ENCODE measurements around the gene ZNF562. TPM values are rescaled to one million over a fixed set of nuclear protein-coding genes. Genes with fewer than 3 reads are reported as not detected.

The ZNF562 gene
- total RNA-seq, 1 experiment from 2014 or later: 29.5 TPM

DNA sequence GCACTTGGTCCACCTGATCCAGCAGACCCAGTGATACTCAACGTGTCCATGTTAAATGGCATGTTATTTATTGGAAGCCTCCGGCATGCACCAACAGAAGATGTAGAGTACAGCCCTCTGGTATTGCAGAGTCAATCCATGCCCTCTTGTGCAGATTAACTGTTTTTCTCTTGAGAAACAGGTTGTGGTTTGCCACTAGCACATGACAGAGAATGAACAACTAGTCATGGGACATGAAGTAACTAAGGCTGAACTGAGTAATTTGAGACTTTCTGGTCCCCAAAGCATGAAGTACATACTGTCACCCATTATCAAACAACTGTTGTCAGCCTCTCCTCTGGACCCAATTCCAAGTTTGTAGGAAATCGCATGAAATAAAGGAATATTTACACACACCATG, 3.2 kb downstream of the ZNF562 start:
- in situ Hi-C loops (cut with HindIII; ENCODE audit: low pct_unique_long_range_greater_than_20kb, low sequenced_read_pairs): no loop called here

DNA sequence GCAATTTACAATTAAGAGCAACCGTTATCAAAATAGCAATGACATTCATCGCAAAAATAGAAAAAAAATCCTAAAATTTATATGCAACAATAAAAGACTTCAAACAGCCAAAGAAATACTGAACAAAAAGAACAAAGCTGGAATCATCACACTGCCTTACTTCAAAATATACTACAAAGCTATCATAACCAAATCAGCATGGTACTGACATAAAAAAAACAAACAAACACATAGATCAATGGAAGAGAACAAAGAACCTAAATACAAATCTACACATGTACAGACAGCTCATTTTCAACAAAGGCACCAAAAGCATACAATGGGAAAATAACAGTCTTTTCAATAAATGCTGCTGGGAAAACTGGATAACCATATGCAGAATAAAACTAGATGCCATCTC, 6.4 kb downstream of the ZNF562 start:
- TF ChIP-seq, protein P1, sequence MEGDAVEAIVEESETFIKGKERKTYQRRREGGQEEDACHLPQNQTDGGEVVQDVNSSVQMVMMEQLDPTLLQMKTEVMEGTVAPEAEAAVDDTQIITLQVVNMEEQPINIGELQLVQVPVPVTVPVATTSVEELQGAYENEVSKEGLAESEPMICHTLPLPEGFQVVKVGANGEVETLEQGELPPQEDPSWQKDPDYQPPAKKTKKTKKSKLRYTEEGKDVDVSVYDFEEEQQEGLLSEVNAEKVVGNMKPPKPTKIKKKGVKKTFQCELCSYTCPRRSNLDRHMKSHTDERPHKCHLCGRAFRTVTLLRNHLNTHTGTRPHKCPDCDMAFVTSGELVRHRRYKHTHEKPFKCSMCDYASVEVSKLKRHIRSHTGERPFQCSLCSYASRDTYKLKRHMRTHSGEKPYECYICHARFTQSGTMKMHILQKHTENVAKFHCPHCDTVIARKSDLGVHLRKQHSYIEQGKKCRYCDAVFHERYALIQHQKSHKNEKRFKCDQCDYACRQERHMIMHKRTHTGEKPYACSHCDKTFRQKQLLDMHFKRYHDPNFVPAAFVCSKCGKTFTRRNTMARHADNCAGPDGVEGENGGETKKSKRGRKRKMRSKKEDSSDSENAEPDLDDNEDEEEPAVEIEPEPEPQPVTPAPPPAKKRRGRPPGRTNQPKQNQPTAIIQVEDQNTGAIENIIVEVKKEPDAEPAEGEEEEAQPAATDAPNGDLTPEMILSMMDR (IDR thresholded peaks at IDR 0.05): no peak
- TF ChIP-seq SIN3A (IDR thresholded peaks at IDR 0.05; ENCODE audit: borderline replicate concordance, insufficient read depth, low read depth, low read length) (no peak), TCF7L2 (IDR thresholded peaks at IDR 0.05; ENCODE audit: low read depth, low read length) (no peak), POLR2AphosphoS5 (IDR thresholded peaks at IDR 0.05; ENCODE audit: low read depth, low read length) (no peak)
- TF ChIP-seq, protein P2, sequence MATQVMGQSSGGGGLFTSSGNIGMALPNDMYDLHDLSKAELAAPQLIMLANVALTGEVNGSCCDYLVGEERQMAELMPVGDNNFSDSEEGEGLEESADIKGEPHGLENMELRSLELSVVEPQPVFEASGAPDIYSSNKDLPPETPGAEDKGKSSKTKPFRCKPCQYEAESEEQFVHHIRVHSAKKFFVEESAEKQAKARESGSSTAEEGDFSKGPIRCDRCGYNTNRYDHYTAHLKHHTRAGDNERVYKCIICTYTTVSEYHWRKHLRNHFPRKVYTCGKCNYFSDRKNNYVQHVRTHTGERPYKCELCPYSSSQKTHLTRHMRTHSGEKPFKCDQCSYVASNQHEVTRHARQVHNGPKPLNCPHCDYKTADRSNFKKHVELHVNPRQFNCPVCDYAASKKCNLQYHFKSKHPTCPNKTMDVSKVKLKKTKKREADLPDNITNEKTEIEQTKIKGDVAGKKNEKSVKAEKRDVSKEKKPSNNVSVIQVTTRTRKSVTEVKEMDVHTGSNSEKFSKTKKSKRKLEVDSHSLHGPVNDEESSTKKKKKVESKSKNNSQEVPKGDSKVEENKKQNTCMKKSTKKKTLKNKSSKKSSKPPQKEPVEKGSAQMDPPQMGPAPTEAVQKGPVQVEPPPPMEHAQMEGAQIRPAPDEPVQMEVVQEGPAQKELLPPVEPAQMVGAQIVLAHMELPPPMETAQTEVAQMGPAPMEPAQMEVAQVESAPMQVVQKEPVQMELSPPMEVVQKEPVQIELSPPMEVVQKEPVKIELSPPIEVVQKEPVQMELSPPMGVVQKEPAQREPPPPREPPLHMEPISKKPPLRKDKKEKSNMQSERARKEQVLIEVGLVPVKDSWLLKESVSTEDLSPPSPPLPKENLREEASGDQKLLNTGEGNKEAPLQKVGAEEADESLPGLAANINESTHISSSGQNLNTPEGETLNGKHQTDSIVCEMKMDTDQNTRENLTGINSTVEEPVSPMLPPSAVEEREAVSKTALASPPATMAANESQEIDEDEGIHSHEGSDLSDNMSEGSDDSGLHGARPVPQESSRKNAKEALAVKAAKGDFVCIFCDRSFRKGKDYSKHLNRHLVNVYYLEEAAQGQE (IDR thresholded peaks at IDR 0.05; ENCODE audit: insufficient read depth in 1 of 2, low read depth in 2 of 2, low read length in 1 of 2): no peak
- H3K4me3 ChIP-seq (ENCODE audit: low read depth in 2 of 2, low read length in 2 of 2): no peak overlapping the region
- H3K9me3 ChIP-seq (ENCODE audit: control insufficient read depth, insufficient read depth, low read depth, low read length): peaks cover 41% of the 10 kb centered on the region; the same call in 1 of the 2 replicates
- no peak overlapping the region for H3K27ac ChIP-seq (ENCODE audit: low read length)
- intact Hi-C loops (cut with micrococcal nuclease; ENCODE audit: unreplicated experiment) (no loop called here), in situ Hi-C loops (cut with HindIII; ENCODE audit: low pct_unique_long_range_greater_than_20kb, low sequenced_read_pairs) (no loop called here)
- ChIA-PET POLR2A (interaction anchor here (0.7 kb wide), 1 partner anchor 35 kb away, joined by 4 read pairs; no protein-coding TSS in a partner anchor), CTCF (no interaction called here)
- no peak for DNase-seq (ENCODE audit: low read depth, low spot score)
- no peaks in the 10 kb centered on the region for H3K27me3 ChIP-seq (ENCODE audit: control insufficient read depth, insufficient read depth, low read length)
- no TSS peak for BruUV-seq (replicated peaks)
- ATAC-seq: no peak
- no peaks in the 10 kb centered on the region for H3K36me3 ChIP-seq (ENCODE audit: control insufficient read depth, insufficient read depth, low read length)
- no peaks in the 10 kb centered on the region for H3K4me1 ChIP-seq (ENCODE audit: control insufficient read depth, insufficient read depth, low read length)

More for the DNA sequence above, 3.2 kb downstream of the ZNF562 start:
- intact Hi-C loops (cut with micrococcal nuclease; ENCODE audit: unreplicated experiment): no loop called here
- no peaks in the 10 kb centered on the region for H3K36me3 ChIP-seq (ENCODE audit: control insufficient read depth, insufficient read depth, low read length)
- POLR2A ChIA-PET: no interaction called here
- H3K27ac ChIP-seq (ENCODE audit: low read length): no peak overlapping the region
- TF ChIP-seq POLR2AphosphoS5 (IDR thresholded peaks at IDR 0.05; ENCODE audit: low read depth, low read length) (no peak), TCF7L2 (IDR thresholded peaks at IDR 0.05; ENCODE audit: low read depth, low read length) (no peak), SIN3A (IDR thresholded peaks at IDR 0.05; ENCODE audit: borderline replicate concordance, insufficient read depth, low read depth, low read length) (no peak)
- TF ChIP-seq, protein P1 (IDR thresholded peaks at IDR 0.05): no peak
- TF ChIP-seq, protein P2 (IDR thresholded peaks at IDR 0.05; ENCODE audit: insufficient read depth in 1 of 2, low read depth in 2 of 2, low read length in 1 of 2): no peak
- no peak for ATAC-seq
- no peak for DNase-seq (ENCODE audit: low read depth, low spot score)
- no peaks in the 10 kb centered on the region for H3K27me3 ChIP-seq (ENCODE audit: control insufficient read depth, insufficient read depth, low read length)
- H3K9me3 ChIP-seq (ENCODE audit: control insufficient read depth, insufficient read depth, low read depth, low read length): peaks cover 37% of the 10 kb centered on the region; the same call in 1 of the 2 replicates
- H3K4me3 ChIP-seq (ENCODE audit: low read depth in 2 of 2, low read length in 2 of 2): no peak overlapping the region
- no peaks in the 10 kb centered on the region for H3K4me1 ChIP-seq (ENCODE audit: control insufficient read depth, insufficient read depth, low read length)
- CTCF ChIA-PET: no interaction called here
- BruUV-seq (replicated peaks): no TSS peak

Data from Panc1 (cell line).